ENCODE results near the gene UNC5C. TPM values are rescaled to one million over a fixed set of nuclear protein-coding genes. Genes with fewer than 3 reads are reported as not detected.

UNC5C gene
- total RNA-seq, 1 donor from 2014 or later: 0.39 TPM

DNA sequence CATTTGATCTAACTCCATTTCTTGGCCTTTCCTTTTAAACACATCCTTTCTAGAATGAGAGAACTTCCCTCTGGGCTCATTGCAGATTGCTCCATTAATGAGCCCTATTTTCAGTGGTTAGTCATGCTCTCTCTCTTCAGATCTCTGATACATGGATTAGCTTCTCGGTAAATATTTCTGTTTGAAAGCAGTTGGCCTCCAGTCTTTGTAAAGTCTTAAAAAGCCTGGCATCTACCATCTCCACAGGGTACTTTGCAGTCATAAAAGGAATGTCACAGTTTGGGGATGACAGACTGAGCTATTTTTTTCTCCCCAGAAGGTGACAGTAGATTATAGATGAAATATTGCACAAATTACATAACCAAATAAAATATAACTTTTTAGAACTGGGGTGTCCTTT, 72.7 kb downstream of the UNC5C start:
- H4K20me1 ChIP-seq (ENCODE audit: low read depth): no peaks in the 10 kb centered on the region
- no peaks in the 10 kb centered on the region for H3K27me3 Mint-ChIP-seq (ENCODE audit: insufficient read depth, low read depth)
- no peak overlapping the region for H2AFZ ChIP-seq (replicated peaks)
- H3K4me1 ChIP-seq: peaks cover 19% of the 10 kb centered on the region
- no peak overlapping the region for H3K4me3 ChIP-seq
- H3K36me3 Mint-ChIP-seq: peaks cover 30% of the 10 kb centered on the region
- H3K4me2 ChIP-seq: no peak overlapping the region
- TF ChIP-seq EZH2phosphoT487 (IDR thresholded peaks at IDR 0.05) (no peak), EZH2 (IDR thresholded peaks at IDR 0.05) (no peak)
- TF ChIP-seq, protein P1, sequence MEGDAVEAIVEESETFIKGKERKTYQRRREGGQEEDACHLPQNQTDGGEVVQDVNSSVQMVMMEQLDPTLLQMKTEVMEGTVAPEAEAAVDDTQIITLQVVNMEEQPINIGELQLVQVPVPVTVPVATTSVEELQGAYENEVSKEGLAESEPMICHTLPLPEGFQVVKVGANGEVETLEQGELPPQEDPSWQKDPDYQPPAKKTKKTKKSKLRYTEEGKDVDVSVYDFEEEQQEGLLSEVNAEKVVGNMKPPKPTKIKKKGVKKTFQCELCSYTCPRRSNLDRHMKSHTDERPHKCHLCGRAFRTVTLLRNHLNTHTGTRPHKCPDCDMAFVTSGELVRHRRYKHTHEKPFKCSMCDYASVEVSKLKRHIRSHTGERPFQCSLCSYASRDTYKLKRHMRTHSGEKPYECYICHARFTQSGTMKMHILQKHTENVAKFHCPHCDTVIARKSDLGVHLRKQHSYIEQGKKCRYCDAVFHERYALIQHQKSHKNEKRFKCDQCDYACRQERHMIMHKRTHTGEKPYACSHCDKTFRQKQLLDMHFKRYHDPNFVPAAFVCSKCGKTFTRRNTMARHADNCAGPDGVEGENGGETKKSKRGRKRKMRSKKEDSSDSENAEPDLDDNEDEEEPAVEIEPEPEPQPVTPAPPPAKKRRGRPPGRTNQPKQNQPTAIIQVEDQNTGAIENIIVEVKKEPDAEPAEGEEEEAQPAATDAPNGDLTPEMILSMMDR (IDR thresholded peaks at IDR 0.05): no peak
- no peaks in the 10 kb centered on the region for H3K79me2 ChIP-seq (ENCODE audit: low read depth)
- peaks cover 45% of the 10 kb centered on the region for H3K4me1 Mint-ChIP-seq
- no peaks in the 10 kb centered on the region for H3K9me3 ChIP-seq (ENCODE audit: low read depth)
- no peaks in the 10 kb centered on the region for H3K36me3 ChIP-seq
- DNase-seq (ENCODE audit: low spot score): peak; percentile 29
- H3K27ac Mint-ChIP-seq: peak overlapping the region; percentile 15
- H3K9ac ChIP-seq: no peak overlapping the region
- peaks cover 29% of the 10 kb centered on the region for H3K9me3 Mint-ChIP-seq
- H3K27me3 ChIP-seq: no peaks in the 10 kb centered on the region
- no peak overlapping the region for H3K27ac ChIP-seq
- no peak overlapping the region for H3K4me3 Mint-ChIP-seq
- no peaks in the 10 kb centered on the region for H3F3A ChIP-seq (ENCODE audit: low read depth)

DNA sequence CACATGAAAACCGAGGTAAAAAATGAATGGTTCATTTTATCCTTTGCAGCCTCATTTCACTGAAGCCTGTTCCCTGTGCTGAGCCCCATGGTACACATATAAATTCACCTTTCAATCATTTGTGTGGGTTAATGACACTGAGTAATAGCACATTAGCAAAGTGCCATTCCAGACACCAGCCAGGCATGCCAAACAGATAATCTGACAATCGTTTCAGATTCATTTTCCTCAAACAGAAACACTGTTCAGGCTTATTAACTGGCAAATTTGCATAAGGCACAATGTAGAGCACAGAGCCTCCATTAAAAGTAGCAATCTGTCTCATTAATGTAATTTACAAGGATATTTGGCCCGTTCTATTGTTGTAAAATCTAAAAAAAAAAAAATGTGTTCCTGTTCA, 76.2 kb downstream of the UNC5C start:
- H3F3A ChIP-seq (ENCODE audit: low read depth): no peaks in the 10 kb centered on the region
- H3K4me1 ChIP-seq: peaks cover 19% of the 10 kb centered on the region
- no peak overlapping the region for H3K27ac Mint-ChIP-seq
- TF ChIP-seq EZH2phosphoT487 (IDR thresholded peaks at IDR 0.05) (no peak), EZH2 (IDR thresholded peaks at IDR 0.05) (no peak)
- TF ChIP-seq, protein P1 (IDR thresholded peaks at IDR 0.05): no peak
- H3K4me1 Mint-ChIP-seq: peaks cover 41% of the 10 kb centered on the region
- H3K36me3 ChIP-seq: no peaks in the 10 kb centered on the region
- H3K9me3 ChIP-seq (ENCODE audit: low read depth): no peaks in the 10 kb centered on the region
- H3K27me3 ChIP-seq: no peaks in the 10 kb centered on the region
- no peak for DNase-seq (ENCODE audit: low spot score)
- H3K27me3 Mint-ChIP-seq (ENCODE audit: insufficient read depth, low read depth): no peaks in the 10 kb centered on the region
- H3K27ac ChIP-seq: no peak overlapping the region
- H3K36me3 Mint-ChIP-seq: peaks cover 40% of the 10 kb centered on the region
- no peaks in the 10 kb centered on the region for H3K79me2 ChIP-seq (ENCODE audit: low read depth)
- no peak overlapping the region for H3K9ac ChIP-seq
- no peak overlapping the region for H3K4me3 ChIP-seq
- no peak overlapping the region for H3K4me3 Mint-ChIP-seq
- no peaks in the 10 kb centered on the region for H4K20me1 ChIP-seq (ENCODE audit: low read depth)
- no peak overlapping the region for H3K4me2 ChIP-seq
- no peak overlapping the region for H2AFZ ChIP-seq (replicated peaks)
- H3K9me3 Mint-ChIP-seq: peaks cover 26% of the 10 kb centered on the region

DNA sequence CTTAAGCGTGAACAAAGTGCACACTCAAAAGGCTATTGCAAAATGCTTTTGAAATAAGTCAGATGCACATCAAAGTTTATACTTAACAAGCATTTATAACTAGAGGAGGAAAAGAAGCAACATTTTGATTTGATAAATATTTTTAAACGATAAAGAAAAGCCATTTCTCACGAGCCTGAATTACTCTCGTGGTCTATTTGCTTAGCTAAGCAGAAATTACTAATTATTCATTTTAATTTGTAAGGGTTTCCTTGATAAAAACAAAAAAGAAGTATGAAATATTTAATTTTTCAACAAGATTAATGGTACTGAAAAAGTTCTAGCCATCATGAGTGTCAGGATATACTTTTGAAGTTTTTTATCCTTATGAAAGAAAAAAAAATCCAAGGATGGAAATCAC, 78.2 kb downstream of the UNC5C start:
- no peak overlapping the region for H3K4me3 Mint-ChIP-seq
- Histone ChIP-seq H3K36me3 (no peaks in the 10 kb centered on the region), H3K4me1 (peaks cover 12% of the 10 kb centered on the region), H3K4me3 (no peak overlapping the region), H4K20me1 (ENCODE audit: low read depth) (no peaks in the 10 kb centered on the region), H3K79me2 (ENCODE audit: low read depth) (no peaks in the 10 kb centered on the region), H3K27ac (no peak overlapping the region), H3K9me3 (ENCODE audit: low read depth) (no peaks in the 10 kb centered on the region), H3F3A (ENCODE audit: low read depth) (no peaks in the 10 kb centered on the region), H2AFZ (replicated peaks) (no peak overlapping the region), H3K9ac (no peak overlapping the region), H3K27me3 (no peaks in the 10 kb centered on the region), H3K4me2 (no peak overlapping the region)
- no peak for TF ChIP-seq EZH2phosphoT487 (IDR thresholded peaks at IDR 0.05)
- TF ChIP-seq EZH2 (IDR thresholded peaks at IDR 0.05): no peak
- TF ChIP-seq, protein P1 (IDR thresholded peaks at IDR 0.05): no peak
- DNase-seq (ENCODE audit: low spot score): no peak
- H3K27me3 Mint-ChIP-seq (ENCODE audit: insufficient read depth, low read depth): no peaks in the 10 kb centered on the region
- H3K9me3 Mint-ChIP-seq: peaks cover 26% of the 10 kb centered on the region
- peaks cover 26% of the 10 kb centered on the region for H3K4me1 Mint-ChIP-seq
- no peak overlapping the region for H3K27ac Mint-ChIP-seq
- H3K36me3 Mint-ChIP-seq: peaks cover 44% of the 10 kb centered on the region

Data from neural progenitor cell (in vitro differentiated cells).